ENCODE results near the gene ITPA. TPM values are rescaled to one million over a fixed set of nuclear protein-coding genes. Genes with fewer than 3 reads are reported as not detected.

The ITPA gene
- total and polyA plus RNA-seq, 2 of the 13 experiments (the other 11 are each of a cell fraction or from before 2014, with no cell fraction given): 60.1 to 103 TPM

- TF ChIP-seq, protein P1, sequence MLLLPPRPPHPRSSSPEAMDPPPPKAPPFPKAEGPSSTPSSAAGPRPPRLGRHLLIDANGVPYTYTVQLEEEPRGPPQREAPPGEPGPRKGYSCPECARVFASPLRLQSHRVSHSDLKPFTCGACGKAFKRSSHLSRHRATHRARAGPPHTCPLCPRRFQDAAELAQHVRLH (CRISPR knock-in tag; IDR thresholded peaks at IDR 0.05; ENCODE audit: borderline replicate concordance, low read depth): peak; percentile 99
- TF ChIP-seq, protein P2, sequence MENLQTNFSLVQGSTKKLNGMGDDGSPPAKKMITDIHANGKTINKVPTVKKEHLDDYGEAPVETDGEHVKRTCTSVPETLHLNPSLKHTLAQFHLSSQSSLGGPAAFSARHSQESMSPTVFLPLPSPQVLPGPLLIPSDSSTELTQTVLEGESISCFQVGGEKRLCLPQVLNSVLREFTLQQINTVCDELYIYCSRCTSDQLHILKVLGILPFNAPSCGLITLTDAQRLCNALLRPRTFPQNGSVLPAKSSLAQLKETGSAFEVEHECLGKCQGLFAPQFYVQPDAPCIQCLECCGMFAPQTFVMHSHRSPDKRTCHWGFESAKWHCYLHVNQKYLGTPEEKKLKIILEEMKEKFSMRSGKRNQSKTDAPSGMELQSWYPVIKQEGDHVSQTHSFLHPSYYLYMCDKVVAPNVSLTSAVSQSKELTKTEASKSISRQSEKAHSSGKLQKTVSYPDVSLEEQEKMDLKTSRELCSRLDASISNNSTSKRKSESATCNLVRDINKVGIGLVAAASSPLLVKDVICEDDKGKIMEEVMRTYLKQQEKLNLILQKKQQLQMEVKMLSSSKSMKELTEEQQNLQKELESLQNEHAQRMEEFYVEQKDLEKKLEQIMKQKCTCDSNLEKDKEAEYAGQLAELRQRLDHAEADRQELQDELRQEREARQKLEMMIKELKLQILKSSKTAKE (CRISPR knock-in tag; IDR thresholded peaks at IDR 0.05; ENCODE audit: borderline replicate concordance): peak; percentile 97
- TF ChIP-seq ZNF121 (CRISPR knock-in tag; IDR thresholded peaks at IDR 0.05) (peak; percentile 82; the same call in 1 of the 2 replicates), ZNF557 (CRISPR knock-in tag; IDR thresholded peaks at IDR 0.05) (peak; percentile 98; the same call in 1 of the 2 replicates), CREB1 (IDR thresholded peaks at IDR 0.05) (peak; percentile 81), CREB1 (CRISPR knock-in tag; IDR thresholded peaks at IDR 0.05) (no peak), ZNF556 (CRISPR knock-in tag; IDR thresholded peaks at IDR 0.05; ENCODE audit: borderline replicate concordance) (peak; percentile 96), GATAD2A (CRISPR knock-in tag; IDR thresholded peaks at IDR 0.05) (peak; percentile 97), ZNF143 (CRISPR knock-in tag; IDR thresholded peaks at IDR 0.05) (no peak), ATF7-NPFF (CRISPR knock-in tag; IDR thresholded peaks at IDR 0.05; ENCODE audit: low read depth) (peak; percentile 89), ZNF260 (CRISPR knock-in tag; IDR thresholded peaks at IDR 0.05; ENCODE audit: borderline replicate concordance, low read depth) (no peak), HOXD1 (CRISPR knock-in tag; IDR thresholded peaks at IDR 0.05) (peak; percentile 98), PCBP1 (IDR thresholded peaks at IDR 0.05; ENCODE audit: borderline replicate concordance, low read depth, low read length) (no peak), SKI (IDR thresholded peaks at IDR 0.05; ENCODE audit: partially characterized antibody) (peak; percentile 90)
- TF ChIP-seq, protein P3, sequence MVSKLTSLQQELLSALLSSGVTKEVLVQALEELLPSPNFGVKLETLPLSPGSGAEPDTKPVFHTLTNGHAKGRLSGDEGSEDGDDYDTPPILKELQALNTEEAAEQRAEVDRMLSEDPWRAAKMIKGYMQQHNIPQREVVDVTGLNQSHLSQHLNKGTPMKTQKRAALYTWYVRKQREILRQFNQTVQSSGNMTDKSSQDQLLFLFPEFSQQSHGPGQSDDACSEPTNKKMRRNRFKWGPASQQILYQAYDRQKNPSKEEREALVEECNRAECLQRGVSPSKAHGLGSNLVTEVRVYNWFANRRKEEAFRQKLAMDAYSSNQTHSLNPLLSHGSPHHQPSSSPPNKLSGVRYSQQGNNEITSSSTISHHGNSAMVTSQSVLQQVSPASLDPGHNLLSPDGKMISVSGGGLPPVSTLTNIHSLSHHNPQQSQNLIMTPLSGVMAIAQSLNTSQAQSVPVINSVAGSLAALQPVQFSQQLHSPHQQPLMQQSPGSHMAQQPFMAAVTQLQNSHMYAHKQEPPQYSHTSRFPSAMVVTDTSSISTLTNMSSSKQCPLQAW (CRISPR knock-in tag; IDR thresholded peaks at IDR 0.05): peak; percentile 91
- TF ChIP-seq, protein P4, sequence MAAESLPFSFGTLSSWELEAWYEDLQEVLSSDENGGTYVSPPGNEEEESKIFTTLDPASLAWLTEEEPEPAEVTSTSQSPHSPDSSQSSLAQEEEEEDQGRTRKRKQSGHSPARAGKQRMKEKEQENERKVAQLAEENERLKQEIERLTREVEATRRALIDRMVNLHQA (CRISPR knock-in tag; IDR thresholded peaks at IDR 0.05): 0 out of 2 replicates have a peak, but pooled peaks have one; percentile 57
- TF ChIP-seq, protein P5, sequence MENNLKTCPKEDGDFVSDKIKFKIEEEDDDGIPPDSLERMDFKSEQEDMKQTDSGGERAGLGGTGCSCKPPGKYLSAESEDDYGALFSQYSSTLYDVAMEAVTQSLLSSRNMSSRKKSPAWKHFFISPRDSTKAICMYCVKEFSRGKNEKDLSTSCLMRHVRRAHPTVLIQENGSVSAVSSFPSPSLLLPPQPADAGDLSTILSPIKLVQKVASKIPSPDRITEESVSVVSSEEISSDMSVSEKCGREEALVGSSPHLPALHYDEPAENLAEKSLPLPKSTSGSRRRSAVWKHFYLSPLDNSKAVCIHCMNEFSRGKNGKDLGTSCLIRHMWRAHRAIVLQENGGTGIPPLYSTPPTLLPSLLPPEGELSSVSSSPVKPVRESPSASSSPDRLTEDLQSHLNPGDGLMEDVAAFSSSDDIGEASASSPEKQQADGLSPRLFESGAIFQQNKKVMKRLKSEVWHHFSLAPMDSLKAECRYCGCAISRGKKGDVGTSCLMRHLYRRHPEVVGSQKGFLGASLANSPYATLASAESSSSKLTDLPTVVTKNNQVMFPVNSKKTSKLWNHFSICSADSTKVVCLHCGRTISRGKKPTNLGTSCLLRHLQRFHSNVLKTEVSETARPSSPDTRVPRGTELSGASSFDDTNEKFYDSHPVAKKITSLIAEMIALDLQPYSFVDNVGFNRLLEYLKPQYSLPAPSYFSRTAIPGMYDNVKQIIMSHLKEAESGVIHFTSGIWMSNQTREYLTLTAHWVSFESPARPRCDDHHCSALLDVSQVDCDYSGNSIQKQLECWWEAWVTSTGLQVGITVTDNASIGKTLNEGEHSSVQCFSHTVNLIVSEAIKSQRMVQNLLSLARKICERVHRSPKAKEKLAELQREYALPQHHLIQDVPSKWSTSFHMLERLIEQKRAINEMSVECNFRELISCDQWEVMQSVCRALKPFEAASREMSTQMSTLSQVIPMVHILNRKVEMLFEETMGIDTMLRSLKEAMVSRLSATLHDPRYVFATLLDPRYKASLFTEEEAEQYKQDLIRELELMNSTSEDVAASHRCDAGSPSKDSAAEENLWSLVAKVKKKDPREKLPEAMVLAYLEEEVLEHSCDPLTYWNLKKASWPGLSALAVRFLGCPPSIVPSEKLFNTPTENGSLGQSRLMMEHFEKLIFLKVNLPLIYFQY (CRISPR knock-in tag; IDR thresholded peaks at IDR 0.05; ENCODE audit: borderline replicate concordance): peak; percentile 87; the same call in 1 of the 2 replicates
- TF ChIP-seq, protein P6, sequence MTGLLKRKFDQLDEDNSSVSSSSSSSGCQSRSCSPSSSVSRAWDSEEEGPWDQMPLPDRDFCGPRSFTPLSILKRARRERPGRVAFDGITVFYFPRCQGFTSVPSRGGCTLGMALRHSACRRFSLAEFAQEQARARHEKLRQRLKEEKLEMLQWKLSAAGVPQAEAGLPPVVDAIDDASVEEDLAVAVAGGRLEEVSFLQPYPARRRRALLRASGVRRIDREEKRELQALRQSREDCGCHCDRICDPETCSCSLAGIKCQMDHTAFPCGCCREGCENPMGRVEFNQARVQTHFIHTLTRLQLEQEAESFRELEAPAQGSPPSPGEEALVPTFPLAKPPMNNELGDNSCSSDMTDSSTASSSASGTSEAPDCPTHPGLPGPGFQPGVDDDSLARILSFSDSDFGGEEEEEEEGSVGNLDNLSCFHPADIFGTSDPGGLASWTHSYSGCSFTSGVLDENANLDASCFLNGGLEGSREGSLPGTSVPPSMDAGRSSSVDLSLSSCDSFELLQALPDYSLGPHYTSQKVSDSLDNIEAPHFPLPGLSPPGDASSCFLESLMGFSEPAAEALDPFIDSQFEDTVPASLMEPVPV (CRISPR knock-in tag; IDR thresholded peaks at IDR 0.05): peak; percentile 80
Measured at GRCh38 chr20:3222635-3223600, 13.6 kb downstream of the ITPA start (continued).

Measured in HepG2 (cell line).